T-helper 2 cell treated with Interferon-gamma antibody and Interleukin-4, amounts not matched to agents 5 μg/mL and 100 μg/mL, for 36 hours (primary cell): ENCODE data around the gene ANO7.

Experiments
- DNase-seq: peaks from one replicate; pipeline ENCODE4 v3.0.0; 2021; ENCODE audit warnings: low spot score
- H3K27ac Mint-ChIP-seq: one replicate; pipeline ENCODE4 v1.8.0; 2021; ENCODE audit warnings: mild to moderate bottlenecking, mixed read lengths
- H3K27me3 Mint-ChIP-seq: one replicate; pipeline ENCODE4 v1.8.0; 2021; ENCODE audit warnings: low read depth, mixed read lengths
- H3K36me3 Mint-ChIP-seq: one replicate; pipeline ENCODE4 v1.8.0; 2021; ENCODE audit warnings: low read depth, mixed read lengths
- H3K4me1 Mint-ChIP-seq: one replicate; pipeline ENCODE4 v1.8.0; 2021; ENCODE audit warnings: low read depth, mixed read lengths
- H3K4me3 Mint-ChIP-seq: one replicate; pipeline ENCODE4 v1.8.0; 2022; ENCODE audit warnings: mild to moderate bottlenecking, moderate library complexity, mixed read lengths
- H3K9me3 Mint-ChIP-seq: one replicate; pipeline ENCODE4 v1.8.0; 2021; ENCODE audit warnings: mixed read lengths

The ANO7 gene

GRCh38 chr2:241201445-241202267 lies 13.2 kb downstream of the ANO7 start:
- no peak overlapping the region for H3K4me3 Mint-ChIP-seq
- H3K9me3 Mint-ChIP-seq, result no peaks in the 10 kb centered on the region
- DNase-seq, result no peak
- H3K27me3 Mint-ChIP-seq, result no peaks in the 10 kb centered on the region
- H3K27ac Mint-ChIP-seq, result no peak overlapping the region
- no peaks in the 10 kb centered on the region for H3K4me1 Mint-ChIP-seq
- no peaks in the 10 kb centered on the region for H3K36me3 Mint-ChIP-seq

- no peaks in the 10 kb centered on the region for H3K9me3 Mint-ChIP-seq
- H3K27me3 Mint-ChIP-seq, result no peaks in the 10 kb centered on the region
- no peak for DNase-seq
- H3K36me3 Mint-ChIP-seq, result no peaks in the 10 kb centered on the region
- H3K4me1 Mint-ChIP-seq, result no peaks in the 10 kb centered on the region
- no peak overlapping the region for H3K27ac Mint-ChIP-seq
- H3K4me3 Mint-ChIP-seq, result no peak overlapping the region
Measured at GRCh38 chr2:241202268-241202585, 13.8 kb downstream of the ANO7 start.

- Mint-ChIP-seq H3K4me1 (no peaks in the 10 kb centered on the region), H3K36me3 (no peaks in the 10 kb centered on the region), H3K9me3 (no peaks in the 10 kb centered on the region), H3K27ac (no peak overlapping the region), H3K4me3 (no peak overlapping the region), H3K27me3 (no peaks in the 10 kb centered on the region)
- no peak for DNase-seq
Measured at GRCh38 chr2:241202681-241203080, 14.2 kb downstream of the ANO7 start.

- Mint-ChIP-seq H3K27me3 (no peaks in the 10 kb centered on the region), H3K36me3 (no peaks in the 10 kb centered on the region), H3K27ac (no peak overlapping the region), H3K4me1 (no peaks in the 10 kb centered on the region), H3K4me3 (no peak overlapping the region), H3K9me3 (no peaks in the 10 kb centered on the region)
- DNase-seq, result no peak
Measured at GRCh38 chr2:241203218-241204009, 14.9 kb downstream of the ANO7 start.

GRCh38 chr2:241204010-241204384 lies 15.5 kb downstream of the ANO7 start:
- DNase-seq, result no peak
- Mint-ChIP-seq H3K27me3 (no peaks in the 10 kb centered on the region), H3K4me3 (no peak overlapping the region), H3K36me3 (no peaks in the 10 kb centered on the region), H3K9me3 (no peaks in the 10 kb centered on the region), H3K4me1 (no peaks in the 10 kb centered on the region), H3K27ac (no peak overlapping the region)

GRCh38 chr2:241204490-241204889 lies 16.0 kb downstream of the ANO7 start:
- H3K27ac Mint-ChIP-seq, result no peak overlapping the region

GRCh38 chr2:241205086-241205485 lies 16.6 kb downstream of the ANO7 start:
- Mint-ChIP-seq H3K4me3 (no peak overlapping the region), H3K36me3 (no peaks in the 10 kb centered on the region), H3K9me3 (no peaks in the 10 kb centered on the region), H3K4me1 (no peaks in the 10 kb centered on the region), H3K27me3 (no peaks in the 10 kb centered on the region), H3K27ac (no peak overlapping the region)
- no peak for DNase-seq

More at GRCh38 chr2:241204490-241204889, 16.0 kb downstream of the ANO7 start:
- Mint-ChIP-seq H3K4me1 (no peaks in the 10 kb centered on the region), H3K4me3 (no peak overlapping the region), H3K9me3 (no peaks in the 10 kb centered on the region), H3K27me3 (no peaks in the 10 kb centered on the region), H3K36me3 (no peaks in the 10 kb centered on the region)
- DNase-seq, result no peak

GRCh38 chr2:241207151-241207550 lies 18.7 kb downstream of the ANO7 start:
- DNase-seq, result no peak

GRCh38 chr2:241207641-241208040 lies 19.2 kb downstream of the ANO7 start:
- Mint-ChIP-seq H3K27ac (no peak overlapping the region), H3K4me3 (no peak overlapping the region), H3K9me3 (no peaks in the 10 kb centered on the region), H3K36me3 (no peaks in the 10 kb centered on the region), H3K27me3 (no peaks in the 10 kb centered on the region), H3K4me1 (no peaks in the 10 kb centered on the region)
- DNase-seq, result no peak

More at GRCh38 chr2:241207151-241207550, 18.7 kb downstream of the ANO7 start:
- H3K4me3 Mint-ChIP-seq, result no peak overlapping the region
- no peaks in the 10 kb centered on the region for H3K9me3 Mint-ChIP-seq
- H3K27ac Mint-ChIP-seq, result no peak overlapping the region
- no peaks in the 10 kb centered on the region for H3K36me3 Mint-ChIP-seq
- no peaks in the 10 kb centered on the region for H3K4me1 Mint-ChIP-seq
- no peaks in the 10 kb centered on the region for H3K27me3 Mint-ChIP-seq

- H3K9me3 Mint-ChIP-seq, result no peaks in the 10 kb centered on the region
- H3K36me3 Mint-ChIP-seq, result no peaks in the 10 kb centered on the region
- H3K4me3 Mint-ChIP-seq, result no peak overlapping the region
- peak overlapping the region; percentile 1 for H3K27ac Mint-ChIP-seq
- H3K4me1 Mint-ChIP-seq, result no peaks in the 10 kb centered on the region
- DNase-seq, result no peak
- H3K27me3 Mint-ChIP-seq, result no peaks in the 10 kb centered on the region
Measured at GRCh38 chr2:241208058-241208457, 19.6 kb downstream of the ANO7 start.

GRCh38 chr2:241209271-241209670 lies 20.8 kb downstream of the ANO7 start:
- Mint-ChIP-seq H3K9me3 (no peaks in the 10 kb centered on the region), H3K27me3 (no peaks in the 10 kb centered on the region), H3K36me3 (no peaks in the 10 kb centered on the region), H3K27ac (no peak overlapping the region), H3K4me3 (no peak overlapping the region), H3K4me1 (no peaks in the 10 kb centered on the region)
- no peak for DNase-seq

- Mint-ChIP-seq H3K4me3 (no peak overlapping the region), H3K27ac (no peak overlapping the region), H3K27me3 (peaks cover under 1% of the 10 kb centered on the region), H3K9me3 (no peaks in the 10 kb centered on the region), H3K4me1 (no peaks in the 10 kb centered on the region), H3K36me3 (no peaks in the 10 kb centered on the region)
- no peak for DNase-seq
Measured at GRCh38 chr2:241211276-241211675, 22.8 kb downstream of the ANO7 start.

GRCh38 chr2:241213041-241213440 lies 24.6 kb downstream of the ANO7 start:
- Mint-ChIP-seq H3K27me3 (peaks cover 7% of the 10 kb centered on the region), H3K27ac (no peak overlapping the region), H3K36me3 (no peaks in the 10 kb centered on the region), H3K9me3 (no peaks in the 10 kb centered on the region), H3K4me1 (no peaks in the 10 kb centered on the region), H3K4me3 (no peak overlapping the region)
- no peak for DNase-seq

- Mint-ChIP-seq H3K4me3 (no peak overlapping the region), H3K27ac (no peak overlapping the region), H3K27me3 (peaks cover 10% of the 10 kb centered on the region), H3K36me3 (no peaks in the 10 kb centered on the region), H3K9me3 (no peaks in the 10 kb centered on the region), H3K4me1 (peaks cover 2% of the 10 kb centered on the region)
- DNase-seq, result no peak
Measured at GRCh38 chr2:241213567-241213966, 25.1 kb downstream of the ANO7 start.
